DND-41 (cell line): ENCODE measurements around the gene CRYGA.

Experiments used
- CTCF ChIP-seq: IDR thresholded peaks from 2 replicates; pipeline ENCODE4 v1.5.1; 2012; ENCODE audit warnings: borderline replicate concordance, low read length, moderate library complexity, mild to moderate bottlenecking; ENCODE audit not compliant: poor library complexity, severe bottlenecking; ENCODE audit errors: extremely low read depth
- EZH2 ChIP-seq: IDR thresholded peaks from 3 replicates; pipeline ENCODE4 v1.6.1; 2012; ENCODE audit warnings: borderline replicate concordance, low read depth, mild to moderate bottlenecking, moderate library complexity, low read length, inconsistent platforms; ENCODE audit not compliant: severe bottlenecking

GRCh38 chr2:208186893-208187292 is 23.5 kb upstream of the CRYGA start:
- TF ChIP-seq EZH2 (no peak), CTCF (no peak)
